ENCODE results near the gene HABP4. TPM values are rescaled to one million over a fixed set of nuclear protein-coding genes. Genes with fewer than 3 reads are reported as not detected.

HABP4 gene
- total and polyA plus RNA-seq, 9 of the 15 experiments (the other 6 are each of a cell fraction or from before 2014, with no cell fraction given), result 0.38 to 2.4 (median 1.9) TPM

GRCh38 chr9:96417661-96418082 is 32.3 kb upstream of the HABP4 start (continued):
- no peak for TF ChIP-seq PCBP2 (IDR thresholded peaks at IDR 0.05; ENCODE audit: low read depth, low read length, poor library complexity, severe bottlenecking)
- TF ChIP-seq ZNF57 (CRISPR knock-in tag; IDR thresholded peaks at IDR 0.05), result no peak
- no peak for TF ChIP-seq E4F1 (CRISPR knock-in tag; IDR thresholded peaks at IDR 0.05; ENCODE audit: borderline replicate concordance)
- no peak for TF ChIP-seq NCOA1 (IDR thresholded peaks at IDR 0.05; ENCODE audit: low read depth)
- TF ChIP-seq PCBP1 (IDR thresholded peaks at IDR 0.05; ENCODE audit: low read depth, low read length, poor library complexity, severe bottlenecking), result peak; percentile 35
- no peak for TF ChIP-seq ARID3B (CRISPR knock-in tag; IDR thresholded peaks at IDR 0.05; ENCODE audit: borderline replicate concordance)
- no peak for TF ChIP-seq ZNF41 (CRISPR knock-in tag; conservative IDR thresholded peaks at IDR 0.05)
- TF ChIP-seq KLF13 (tag; IDR thresholded peaks at IDR 0.05; ENCODE audit: borderline replicate concordance, low read depth), result no peak
- no peak for TF ChIP-seq CEBPB (tag; IDR thresholded peaks at IDR 0.05)
- TF ChIP-seq, protein P1, sequence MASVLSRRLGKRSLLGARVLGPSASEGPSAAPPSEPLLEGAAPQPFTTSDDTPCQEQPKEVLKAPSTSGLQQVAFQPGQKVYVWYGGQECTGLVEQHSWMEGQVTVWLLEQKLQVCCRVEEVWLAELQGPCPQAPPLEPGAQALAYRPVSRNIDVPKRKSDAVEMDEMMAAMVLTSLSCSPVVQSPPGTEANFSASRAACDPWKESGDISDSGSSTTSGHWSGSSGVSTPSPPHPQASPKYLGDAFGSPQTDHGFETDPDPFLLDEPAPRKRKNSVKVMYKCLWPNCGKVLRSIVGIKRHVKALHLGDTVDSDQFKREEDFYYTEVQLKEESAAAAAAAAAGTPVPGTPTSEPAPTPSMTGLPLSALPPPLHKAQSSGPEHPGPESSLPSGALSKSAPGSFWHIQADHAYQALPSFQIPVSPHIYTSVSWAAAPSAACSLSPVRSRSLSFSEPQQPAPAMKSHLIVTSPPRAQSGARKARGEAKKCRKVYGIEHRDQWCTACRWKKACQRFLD (CRISPR knock-in tag; IDR thresholded peaks at IDR 0.05), result 0 out of 2 replicates have a peak, but pooled peaks have one; percentile 63
- TF ChIP-seq, protein P2, sequence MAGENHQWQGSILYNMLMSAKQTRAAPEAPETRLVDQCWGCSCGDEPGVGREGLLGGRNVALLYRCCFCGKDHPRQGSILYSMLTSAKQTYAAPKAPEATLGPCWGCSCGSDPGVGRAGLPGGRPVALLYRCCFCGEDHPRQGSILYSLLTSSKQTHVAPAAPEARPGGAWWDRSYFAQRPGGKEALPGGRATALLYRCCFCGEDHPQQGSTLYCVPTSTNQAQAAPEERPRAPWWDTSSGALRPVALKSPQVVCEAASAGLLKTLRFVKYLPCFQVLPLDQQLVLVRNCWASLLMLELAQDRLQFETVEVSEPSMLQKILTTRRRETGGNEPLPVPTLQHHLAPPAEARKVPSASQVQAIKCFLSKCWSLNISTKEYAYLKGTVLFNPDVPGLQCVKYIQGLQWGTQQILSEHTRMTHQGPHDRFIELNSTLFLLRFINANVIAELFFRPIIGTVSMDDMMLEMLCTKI (IDR thresholded peaks at IDR 0.05; ENCODE audit: partially characterized antibody), result no peak
- TF ChIP-seq CC2D1A (IDR thresholded peaks at IDR 0.05), result no peak
- TF ChIP-seq, protein P3, sequence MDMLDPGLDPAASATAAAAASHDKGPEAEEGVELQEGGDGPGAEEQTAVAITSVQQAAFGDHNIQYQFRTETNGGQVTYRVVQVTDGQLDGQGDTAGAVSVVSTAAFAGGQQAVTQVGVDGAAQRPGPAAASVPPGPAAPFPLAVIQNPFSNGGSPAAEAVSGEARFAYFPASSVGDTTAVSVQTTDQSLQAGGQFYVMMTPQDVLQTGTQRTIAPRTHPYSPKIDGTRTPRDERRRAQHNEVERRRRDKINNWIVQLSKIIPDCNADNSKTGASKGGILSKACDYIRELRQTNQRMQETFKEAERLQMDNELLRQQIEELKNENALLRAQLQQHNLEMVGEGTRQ (CRISPR knock-in tag; IDR thresholded peaks at IDR 0.05), result 0 out of 2 replicates have a peak, but pooled peaks have one; percentile 11
- no peak for TF ChIP-seq MTA2 (IDR thresholded peaks at IDR 0.05; ENCODE audit: low read depth)
- TF ChIP-seq CBFA2T2 (conservative IDR thresholded peaks at IDR 0.05), result no peak
- no peak for TF ChIP-seq SMC3 (conservative IDR thresholded peaks at IDR 0.05; ENCODE audit: insufficient read depth, low read depth, low read length)
- TF ChIP-seq ZNF224 (CRISPR knock-in tag; IDR thresholded peaks at IDR 0.05), result no peak
- no peak for TF ChIP-seq TRIM25 (IDR thresholded peaks at IDR 0.05; ENCODE audit: borderline replicate concordance)
- no peak for TF ChIP-seq KDM2B (CRISPR knock-in tag; IDR thresholded peaks at IDR 0.05)
